ENCODE results near the gene ANGPTL4. TPM values are rescaled to one million over a fixed set of nuclear protein-coding genes. Genes with fewer than 3 reads are reported as not detected.

ANGPTL4 gene
- total and polyA plus RNA-seq, 2 experiments from 2014 or later = 1.9 to 2.2 TPM

DNA sequence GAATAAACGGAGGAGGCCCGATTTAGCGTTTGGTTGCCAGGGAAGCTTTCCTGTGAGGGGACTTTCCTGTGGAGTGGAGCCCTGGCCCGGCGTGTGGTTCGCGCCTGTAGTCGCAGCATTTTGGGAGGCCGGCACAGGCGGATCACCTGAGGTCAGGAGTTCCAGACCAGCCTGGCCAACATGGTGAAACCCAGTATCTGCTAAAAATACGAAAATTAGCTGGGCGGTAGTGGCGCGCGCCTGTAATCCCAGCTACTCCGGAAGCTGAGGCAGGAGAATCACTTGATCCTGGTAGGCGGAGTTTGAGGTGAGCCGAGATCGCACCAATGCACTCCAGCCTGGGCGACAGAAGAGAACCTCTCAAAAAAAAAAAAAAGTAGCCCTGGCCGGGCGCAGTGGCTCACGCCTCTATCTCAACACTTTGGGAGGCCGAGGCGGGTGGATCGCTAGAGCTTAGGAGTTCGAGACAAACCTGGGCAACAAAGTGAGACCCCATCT lies 27.8 kb upstream of the ANGPTL4 start:
- Mint-ChIP-seq H3K27me3 (ENCODE audit: insufficient read depth, low read depth, poor library complexity) (peaks cover 52% of the 10 kb centered on the region), H3K36me3 (ENCODE audit: low read depth) (no peaks in the 10 kb centered on the region), H3K9me3 (no peaks in the 10 kb centered on the region), H3K4me3 (peak overlapping the region; percentile 56), H3K4me1 (peaks cover 17% of the 10 kb centered on the region), H3K27ac (no peak overlapping the region)
- peak; percentile 62 for DNase-seq (ENCODE audit: low spot score)
- H4K20me1 ChIP-seq (replicated peaks; ENCODE audit: insufficient read depth) = no peaks in the 10 kb centered on the region
- H2AFZ ChIP-seq = peak overlapping the region; percentile 69
- H3K27ac ChIP-seq (ENCODE audit: low read depth) = no peak overlapping the region
- no peaks in the 10 kb centered on the region for H3K9me2 ChIP-seq (ENCODE audit: insufficient read depth)
- ATAC-seq = no peak
- H3K4me3 ChIP-seq = peak overlapping the region; percentile 68
- TF ChIP-seq NANOG (IDR thresholded peaks at IDR 0.05; ENCODE audit: borderline replicate concordance) (no peak), STAT1 (IDR thresholded peaks at IDR 0.05; ENCODE audit: unreplicated experiment) (no peak), CTCF (conservative IDR thresholded peaks at IDR 0.05; ENCODE audit: low read depth in 2 of 2) (no peak), REST (IDR thresholded peaks at IDR 0.05; ENCODE audit: unreplicated experiment) (no peak), POLR2AphosphoS5 (IDR thresholded peaks at IDR 0.05; ENCODE audit: low read depth) (no peak), JUNB (IDR thresholded peaks at IDR 0.05; ENCODE audit: unreplicated experiment) (no peak), ZNF114 (CRISPR knock-in tag; IDR thresholded peaks at IDR 0.05) (no peak)
- TF ChIP-seq, protein P1, sequence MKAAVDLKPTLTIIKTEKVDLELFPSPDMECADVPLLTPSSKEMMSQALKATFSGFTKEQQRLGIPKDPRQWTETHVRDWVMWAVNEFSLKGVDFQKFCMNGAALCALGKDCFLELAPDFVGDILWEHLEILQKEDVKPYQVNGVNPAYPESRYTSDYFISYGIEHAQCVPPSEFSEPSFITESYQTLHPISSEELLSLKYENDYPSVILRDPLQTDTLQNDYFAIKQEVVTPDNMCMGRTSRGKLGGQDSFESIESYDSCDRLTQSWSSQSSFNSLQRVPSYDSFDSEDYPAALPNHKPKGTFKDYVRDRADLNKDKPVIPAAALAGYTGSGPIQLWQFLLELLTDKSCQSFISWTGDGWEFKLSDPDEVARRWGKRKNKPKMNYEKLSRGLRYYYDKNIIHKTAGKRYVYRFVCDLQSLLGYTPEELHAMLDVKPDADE (IDR thresholded peaks at IDR 0.05) = no peak
- TF ChIP-seq, protein P2, sequence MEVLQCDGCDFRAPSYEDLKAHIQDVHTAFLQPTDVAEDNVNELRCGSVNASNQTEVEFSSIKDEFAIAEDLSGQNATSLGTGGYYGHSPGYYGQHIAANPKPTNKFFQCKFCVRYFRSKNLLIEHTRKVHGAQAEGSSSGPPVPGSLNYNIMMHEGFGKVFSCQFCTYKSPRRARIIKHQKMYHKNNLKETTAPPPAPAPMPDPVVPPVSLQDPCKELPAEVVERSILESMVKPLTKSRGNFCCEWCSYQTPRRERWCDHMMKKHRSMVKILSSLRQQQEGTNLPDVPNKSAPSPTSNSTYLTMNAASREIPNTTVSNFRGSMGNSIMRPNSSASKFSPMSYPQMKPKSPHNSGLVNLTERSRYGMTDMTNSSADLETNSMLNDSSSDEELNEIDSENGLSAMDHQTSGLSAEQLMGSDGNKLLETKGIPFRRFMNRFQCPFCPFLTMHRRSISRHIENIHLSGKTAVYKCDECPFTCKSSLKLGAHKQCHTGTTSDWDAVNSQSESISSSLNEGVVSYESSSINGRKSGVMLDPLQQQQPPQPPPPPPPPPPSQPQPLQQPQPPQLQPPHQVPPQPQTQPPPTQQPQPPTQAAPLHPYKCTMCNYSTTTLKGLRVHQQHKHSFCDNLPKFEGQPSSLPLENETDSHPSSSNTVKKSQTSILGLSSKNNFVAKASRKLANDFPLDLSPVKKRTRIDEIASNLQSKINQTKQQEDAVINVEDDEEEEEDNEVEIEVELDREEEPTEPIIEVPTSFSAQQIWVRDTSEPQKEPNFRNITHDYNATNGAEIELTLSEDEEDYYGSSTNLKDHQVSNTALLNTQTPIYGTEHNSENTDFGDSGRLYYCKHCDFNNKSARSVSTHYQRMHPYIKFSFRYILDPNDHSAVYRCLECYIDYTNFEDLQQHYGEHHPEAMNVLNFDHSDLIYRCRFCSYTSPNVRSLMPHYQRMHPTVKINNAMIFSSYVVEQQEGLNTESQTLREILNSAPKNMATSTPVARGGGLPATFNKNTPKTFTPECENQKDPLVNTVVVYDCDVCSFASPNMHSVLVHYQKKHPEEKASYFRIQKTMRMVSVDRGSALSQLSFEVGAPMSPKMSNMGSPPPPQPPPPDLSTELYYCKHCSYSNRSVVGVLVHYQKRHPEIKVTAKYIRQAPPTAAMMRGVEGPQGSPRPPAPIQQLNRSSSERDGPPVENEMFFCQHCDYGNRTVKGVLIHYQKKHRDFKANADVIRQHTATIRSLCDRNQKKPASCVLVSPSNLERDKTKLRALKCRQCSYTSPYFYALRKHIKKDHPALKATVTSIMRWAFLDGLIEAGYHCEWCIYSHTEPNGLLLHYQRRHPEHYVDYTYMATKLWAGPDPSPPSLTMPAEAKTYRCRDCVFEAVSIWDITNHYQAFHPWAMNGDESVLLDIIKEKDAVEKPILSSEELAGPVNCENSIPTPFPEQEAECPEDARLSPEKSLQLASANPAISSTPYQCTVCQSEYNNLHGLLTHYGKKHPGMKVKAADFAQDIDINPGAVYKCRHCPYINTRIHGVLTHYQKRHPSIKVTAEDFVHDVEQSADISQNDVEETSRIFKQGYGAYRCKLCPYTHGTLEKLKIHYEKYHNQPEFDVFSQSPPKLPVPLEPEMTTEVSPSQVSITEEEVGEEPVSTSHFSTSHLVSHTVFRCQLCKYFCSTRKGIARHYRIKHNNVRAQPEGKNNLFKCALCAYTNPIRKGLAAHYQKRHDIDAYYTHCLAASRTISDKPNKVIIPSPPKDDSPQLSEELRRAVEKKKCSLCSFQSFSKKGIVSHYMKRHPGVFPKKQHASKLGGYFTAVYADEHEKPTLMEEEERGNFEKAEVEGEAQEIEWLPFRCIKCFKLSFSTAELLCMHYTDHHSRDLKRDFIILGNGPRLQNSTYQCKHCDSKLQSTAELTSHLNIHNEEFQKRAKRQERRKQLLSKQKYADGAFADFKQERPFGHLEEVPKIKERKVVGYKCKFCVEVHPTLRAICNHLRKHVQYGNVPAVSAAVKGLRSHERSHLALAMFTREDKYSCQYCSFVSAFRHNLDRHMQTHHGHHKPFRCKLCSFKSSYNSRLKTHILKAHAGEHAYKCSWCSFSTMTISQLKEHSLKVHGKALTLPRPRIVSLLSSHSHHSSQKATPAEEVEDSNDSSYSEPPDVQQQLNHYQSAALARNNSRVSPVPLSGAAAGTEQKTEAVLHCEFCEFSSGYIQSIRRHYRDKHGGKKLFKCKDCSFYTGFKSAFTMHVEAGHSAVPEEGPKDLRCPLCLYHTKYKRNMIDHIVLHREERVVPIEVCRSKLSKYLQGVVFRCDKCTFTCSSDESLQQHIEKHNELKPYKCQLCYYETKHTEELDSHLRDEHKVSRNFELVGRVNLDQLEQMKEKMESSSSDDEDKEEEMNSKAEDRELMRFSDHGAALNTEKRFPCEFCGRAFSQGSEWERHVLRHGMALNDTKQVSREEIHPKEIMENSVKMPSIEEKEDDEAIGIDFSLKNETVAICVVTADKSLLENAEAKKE (CRISPR knock-in tag; IDR thresholded peaks at IDR 0.05) = no peak
- peaks cover 47% of the 10 kb centered on the region for H3K27me3 ChIP-seq (ENCODE audit: insufficient read depth)
- no peaks in the 10 kb centered on the region for H3K79me2 ChIP-seq (replicated peaks; ENCODE audit: insufficient read depth)
- peaks cover 20% of the 10 kb centered on the region for H3K4me1 ChIP-seq (ENCODE audit: insufficient read depth)
- peak overlapping the region; percentile 91 for H3K4me2 ChIP-seq
- no peaks in the 10 kb centered on the region for H3K36me3 ChIP-seq (ENCODE audit: insufficient read depth)
- peaks cover 10% of the 10 kb centered on the region for H3F3A ChIP-seq (replicated peaks; ENCODE audit: low read depth)

Data from GM23338 (cell line).